GM19438 (cell line): ENCODE measurements around the gene RNF148.
"Not testable (repeated sequence)": the region's sequence is repeated elsewhere in the genome, so short reads cannot be mapped to it uniquely, and the experiment has no call there.

Experiments
- ATAC-seq: cut with Tn5 transposase; IDR thresholded peaks from one replicate; pipeline ENCODE4 v1.9.1; 2021; ENCODE audit warnings: low read depth; ENCODE audit not compliant: unreplicated experiment

RNF148 gene

GRCh38 chr7:122692769-122693309 lies 9.9 kb downstream of the RNF148 start:
- ATAC-seq, result no peak

- ATAC-seq, result no peak
Measured at GRCh38 chr7:122691569-122692235, 11.0 kb downstream of the RNF148 start.

DNA sequence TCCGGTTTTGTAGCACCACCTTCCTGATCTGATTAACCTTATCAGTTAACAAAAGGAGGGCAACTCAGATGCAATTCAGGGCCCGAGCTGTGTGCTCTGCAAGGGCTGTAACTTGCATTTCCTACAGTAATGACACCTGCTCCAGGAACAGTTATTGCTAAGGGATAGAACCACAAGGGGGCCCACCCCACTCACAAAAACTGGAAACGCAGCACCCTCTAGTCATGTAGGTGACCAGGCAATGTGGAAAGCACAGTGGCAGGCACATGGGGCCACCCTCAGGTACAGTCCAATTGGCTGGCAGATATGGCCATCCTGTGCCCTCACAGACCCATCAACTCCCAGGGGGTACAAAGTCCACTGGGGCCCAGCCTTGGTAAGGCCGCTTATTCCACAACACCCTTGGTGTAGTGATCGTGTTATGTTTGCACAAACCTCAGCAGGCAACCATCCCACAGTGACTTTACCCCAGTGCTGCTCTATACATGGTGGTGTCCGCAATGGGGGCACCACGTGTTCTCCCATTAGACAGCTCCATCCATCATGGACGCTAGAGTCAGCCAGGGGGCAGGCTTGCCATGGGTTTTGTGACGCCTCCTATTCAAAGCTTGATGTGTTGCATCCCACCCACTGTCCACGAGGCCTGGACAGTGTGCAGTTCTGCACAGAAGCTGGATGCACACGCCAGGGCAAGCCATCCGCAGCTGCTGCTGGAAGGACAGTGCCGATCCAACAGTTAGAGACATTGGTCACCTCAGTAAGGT lies 13.2 kb downstream of the RNF148 start:
- no peak for ATAC-seq

GRCh38 chr7:122688400-122688998 lies 14.2 kb downstream of the RNF148 start:
- ATAC-seq, result no peak

DNA sequence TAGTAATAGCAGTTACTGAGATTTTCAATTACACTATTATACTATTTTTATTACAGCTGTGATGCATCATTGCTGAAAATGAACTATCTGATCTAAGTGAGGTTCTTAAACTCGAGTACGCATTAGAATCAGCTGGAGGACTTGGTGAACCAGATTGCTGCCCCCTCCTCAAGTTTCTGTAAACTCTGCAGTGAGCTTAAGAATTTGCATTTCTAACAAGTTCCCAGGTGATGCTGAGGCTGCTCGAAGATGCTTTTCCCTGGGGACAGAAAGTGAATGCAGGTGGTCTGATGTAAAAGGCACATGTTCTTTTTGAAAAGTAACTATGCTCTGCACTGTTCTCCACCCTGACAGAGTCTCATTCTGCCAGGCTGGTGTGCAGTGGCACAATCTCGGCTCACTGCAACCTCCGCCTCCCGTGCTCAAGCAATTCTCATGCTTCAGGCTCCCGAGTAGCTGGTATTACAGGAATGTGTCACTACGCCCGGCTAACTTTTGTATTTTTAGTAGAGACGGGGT lies 16.3 kb downstream of the RNF148 start:
- ATAC-seq, result no peak

- no peak for ATAC-seq
Measured at GRCh38 chr7:122684504-122684903, 18.2 kb downstream of the RNF148 start.

GRCh38 chr7:122682815-122683550 lies 19.7 kb downstream of the RNF148 start:
- no peak for ATAC-seq

- ATAC-seq, result not testable (repeated sequence)
Measured at GRCh38 chr7:122681186-122681585, 21.5 kb downstream of the RNF148 start.

- no peak for ATAC-seq
Measured at GRCh38 chr7:122679813-122680212, 22.9 kb downstream of the RNF148 start.

- ATAC-seq, result not testable (repeated sequence)
Measured at GRCh38 chr7:122679269-122679709, 23.4 kb downstream of the RNF148 start.

DNA sequence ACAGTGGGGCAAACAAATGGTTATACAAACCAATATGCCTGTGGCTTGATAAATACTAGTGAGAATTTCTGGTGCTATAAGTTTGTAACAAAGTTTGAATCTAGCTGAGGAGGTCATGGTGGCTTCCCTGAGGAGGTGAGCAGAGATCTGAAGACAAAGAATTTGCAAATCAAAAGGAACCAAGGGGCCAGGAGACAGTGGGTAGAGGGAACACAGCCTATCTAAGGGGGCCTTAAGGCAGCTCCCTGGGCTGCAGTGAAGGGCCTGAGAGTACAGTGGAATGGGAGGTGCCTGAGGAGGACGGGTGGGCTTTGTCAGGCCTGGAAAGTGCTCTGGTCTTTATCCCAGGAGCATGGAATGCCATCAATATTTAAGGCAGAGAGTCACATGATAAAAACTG lies 25.6 kb downstream of the RNF148 start:
- no peak for ATAC-seq

DNA sequence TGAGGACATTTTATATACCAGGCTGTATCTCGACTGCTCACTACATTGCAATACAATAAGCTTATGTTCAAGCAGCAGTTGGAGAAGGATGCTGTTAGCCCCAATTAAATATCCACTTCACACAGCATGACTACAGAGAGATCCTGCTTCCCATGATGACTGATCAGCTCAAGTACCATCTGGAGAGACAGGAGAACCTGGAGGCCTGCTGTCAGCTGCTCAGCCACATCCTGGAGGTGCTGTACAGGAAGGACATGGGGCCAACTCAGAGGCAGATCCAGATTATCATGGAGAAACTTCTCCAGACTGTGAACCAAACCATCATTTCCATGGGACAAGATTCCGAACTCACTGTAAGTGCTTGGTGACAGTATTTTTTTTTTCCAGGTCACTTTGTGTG lies 26.3 kb downstream of the RNF148 start:
- no peak for ATAC-seq

GRCh38 chr7:122675621-122676020 lies 27.1 kb downstream of the RNF148 start:
- no peak for ATAC-seq

DNA sequence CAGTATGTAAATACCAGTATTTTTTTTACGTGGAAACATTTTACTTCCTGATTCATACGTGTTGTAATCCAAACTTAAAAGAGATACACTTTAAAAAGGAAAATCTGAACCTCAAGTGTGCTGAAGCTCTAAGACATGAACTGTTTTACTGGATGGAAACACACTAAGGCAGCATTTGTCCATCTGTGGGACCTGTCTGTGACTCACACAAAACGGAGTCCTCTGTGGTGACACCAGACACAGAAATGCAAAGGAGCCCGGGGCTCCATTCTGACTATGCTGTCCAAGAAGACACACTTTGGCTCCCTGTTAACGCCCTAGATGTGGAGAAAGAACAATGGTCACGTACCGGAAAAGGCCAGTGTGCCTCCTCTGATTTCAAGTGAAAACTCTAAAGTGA lies 27.7 kb downstream of the RNF148 start:
- ATAC-seq, result no peak

GRCh38 chr7:122674502-122674901 lies 28.2 kb downstream of the RNF148 start:
- no peak for ATAC-seq

- ATAC-seq, result no peak
Measured at GRCh38 chr7:122673951-122674350, 28.8 kb downstream of the RNF148 start.

- ATAC-seq, result no peak
Measured at GRCh38 chr7:122672536-122672935, 30.2 kb downstream of the RNF148 start.

DNA sequence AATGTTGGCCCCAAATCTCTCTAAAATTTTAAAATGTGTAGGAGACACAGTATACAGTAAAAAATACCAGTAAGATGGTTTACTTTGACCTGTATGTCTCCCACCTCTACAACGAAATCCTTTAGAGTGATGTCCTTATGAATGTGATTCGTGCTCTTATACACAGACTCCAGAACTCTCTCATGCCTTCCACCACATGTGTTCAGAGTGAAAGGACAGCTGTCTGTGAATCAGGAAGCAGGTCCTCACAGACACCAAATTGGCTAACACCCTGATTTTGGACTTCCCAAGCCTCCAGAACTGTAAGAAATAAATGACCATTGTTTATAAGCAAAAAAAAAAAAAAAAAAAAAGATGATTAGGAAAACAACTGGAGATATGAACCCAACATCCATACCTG lies 39.0 kb downstream of the RNF148 start:
- ATAC-seq, result no peak

- ATAC-seq, result no peak
Measured at GRCh38 chr7:122658856-122659255, 43.9 kb downstream of the RNF148 start.

DNA sequence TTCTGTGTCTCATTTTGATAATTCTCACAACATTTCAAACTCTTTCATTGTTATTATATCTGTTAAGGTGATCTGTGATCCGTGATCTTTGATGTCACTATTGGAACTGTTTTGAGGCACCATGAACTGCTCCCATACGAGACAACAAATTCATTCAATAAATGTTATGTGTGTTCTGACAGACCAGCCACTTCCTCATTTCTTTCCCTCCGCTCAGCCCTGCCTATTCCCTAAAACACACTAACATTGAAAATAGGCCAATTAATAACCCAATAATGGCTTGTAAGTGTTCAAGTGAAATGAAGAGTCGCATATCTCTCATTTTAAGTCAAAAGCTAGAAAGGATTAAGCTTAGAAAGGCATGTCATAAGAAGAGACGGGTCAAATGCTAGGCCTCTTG lies 49.0 kb downstream of the RNF148 start:
- ATAC-seq, result no peak

DNA sequence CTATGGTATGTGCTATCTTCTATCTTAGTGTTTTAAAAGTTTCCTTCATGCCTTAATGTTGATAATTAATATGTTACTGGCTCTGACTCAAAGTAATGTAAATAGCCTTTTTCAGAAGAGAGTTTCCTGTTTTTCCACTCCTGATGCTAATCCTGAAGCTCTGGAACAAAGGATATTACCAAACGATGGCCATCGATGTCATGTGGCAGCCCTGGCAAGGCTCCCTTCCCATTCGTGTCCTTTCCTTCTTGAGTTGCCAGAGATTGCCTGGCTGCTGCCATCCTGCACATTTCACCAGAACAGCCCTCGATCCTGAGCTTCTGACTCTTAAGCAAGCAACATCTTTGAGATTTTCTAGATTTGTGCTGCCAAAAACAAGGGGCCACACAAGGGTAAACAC lies 49.8 kb downstream of the RNF148 start:
- ATAC-seq, result no peak
